K562 (cell line): ENCODE results near the gene EVL. TPM values are rescaled to one million over a fixed set of nuclear protein-coding genes. Genes with fewer than 3 reads are reported as not detected.

Experiments
- C11orf30 ChIP-seq: fragments of 450-650 bp; IDR thresholded peaks from 2 replicates; pipeline ENCODE4 v1.6.1; 2016; ENCODE audit warnings: low read depth, mild to moderate bottlenecking
- ELF4 ChIP-seq: fragments of 450-650 bp; formaldehyde crosslinking; IDR thresholded peaks from 2 replicates; pipeline ENCODE4 v1.4.0; 2022; ENCODE audit warnings: missing genetic modification characterization
- EP400 ChIP-seq: fragments of 450-650 bp; IDR thresholded peaks from 2 replicates; pipeline ENCODE4 v1.6.1; 2017; ENCODE audit warnings: antibody characterized with exemption, mild to moderate bottlenecking, moderate library complexity
- HMGXB4 ChIP-seq: sonication (generic); formaldehyde crosslinking; IDR thresholded peaks from 2 replicates; pipeline ENCODE4 v1.8.1; 2023; ENCODE audit warnings: mild to moderate bottlenecking, missing genetic modification reagents
- MAFF ChIP-seq: IDR thresholded peaks from 2 replicates; pipeline ENCODE4 v1.6.1; 2012; ENCODE audit warnings: low read length, improper control_type of control experiment
- MBD1 ChIP-seq: fragments of 250-450 bp; sonication (Bioruptor Pico); IDR thresholded peaks from 2 replicates; pipeline ENCODE4 v1.8.0; 2022; ENCODE audit warnings: inconsistent platforms
- MCM2 ChIP-seq: fragments of 450-650 bp; IDR thresholded peaks from 2 replicates; pipeline ENCODE4 v1.6.1; 2017; ENCODE audit warnings: low read depth, mild to moderate bottlenecking
- MED1 ChIP-seq: sonication (generic); formaldehyde crosslinking; IDR thresholded peaks from 2 replicates; pipeline ENCODE4 v1.8.1; 2023; ENCODE audit warnings: missing genetic modification reagents, borderline replicate concordance
- MYC ChIP-seq, 2 experiments: fragments of 250-450 bp in 1 of 2; sonication (Bioruptor Pico) in 1 of 2; IDR thresholded peaks; 2 replicates each; pipeline versions ENCODE4 v1.5.1 to v1.6.1; 2012 to 2021; ENCODE audit warnings: low read depth in 2 of 2, borderline replicate concordance in 1 of 2, improper control_type of control experiment in 1 of 2, low read length in 1 of 2, mild to moderate bottlenecking in 1 of 2, moderate library complexity in 1 of 2
- NR0B1 ChIP-seq: fragments of 450-650 bp; IDR thresholded peaks from one replicate; pipeline ENCODE4 v1.6.1; 2018; ENCODE audit warnings: mild to moderate bottlenecking, moderate library complexity; ENCODE audit not compliant: partially characterized antibody
- POLR3G ChIP-seq: IDR thresholded peaks from 2 replicates; pipeline ENCODE4 v1.6.1; 2011; ENCODE audit not compliant: insufficient read length, insufficient replicate concordance; ENCODE audit errors: extremely low read depth
- SMARCC2 ChIP-seq: fragments of 450-650 bp; IDR thresholded peaks from 2 replicates; pipeline ENCODE4 v1.6.1; 2017; ENCODE audit warnings: antibody characterized with exemption, moderate library complexity, mild to moderate bottlenecking, low read depth
- XRCC3 ChIP-seq: fragments of 450-650 bp; IDR thresholded peaks from 2 replicates; pipeline ENCODE4 v1.6.1; 2017; ENCODE audit warnings: mild to moderate bottlenecking, moderate library complexity
- XRCC5 ChIP-seq: fragments of 200-400 bp; formaldehyde crosslinking; IDR thresholded peaks from 2 replicates; pipeline ENCODE4 v1.6.1; 2017; ENCODE audit warnings: low read depth, mild to moderate bottlenecking, low read length
- ZNF512 ChIP-seq: IDR thresholded peaks from 2 replicates; pipeline ENCODE4 v1.6.1; 2016; ENCODE audit warnings: missing genetic modification characterization, missing compliant biosample characterization
- ZNF589 ChIP-seq: fragments of 200-800 bp; sonication (Bioruptor generic); IDR thresholded peaks from 2 replicates; pipeline ENCODE4 v1.6.1; 2016; ENCODE audit warnings: low read depth, missing genetic modification characterization, missing compliant biosample characterization
- ZNF696 ChIP-seq: fragments of 250-450 bp; sonication (Bioruptor Pico); conservative IDR thresholded peaks from 2 replicates; pipeline ENCODE4 v1.4.0; 2020; ENCODE audit warnings: mild to moderate bottlenecking, moderate library complexity
- polyA plus RNA-seq, 8 experiments: library from polyadenylated mRNA; depleted of rRNA in 4 of 8; stranded (reverse) in 5 of 8; unstranded in 3 of 8; fragments of >200 nt; fragmentation: Nextera tagmentation in 2 of 8; fragmentation: Illumina TruSeq in 1 of 8; extraction: Ambion mirVana in 2 of 8; extraction: Trizol in 1 of 8; gene quantifications; 2 replicates each; pipeline versions ENCODE4 v1.2.1 to v1.2.3, GENCODE V29; 2011 to 2014; ENCODE audit warnings: inconsistent platforms in 1 of 8, missing spikeins in 1 of 8
- total RNA-seq, 7 experiments: library from RNA; depleted of rRNA in 6 of 7; stranded (reverse); fragments of >200 nt in 6 of 7; fragmentation: Illumina TruSeq in 2 of 7; extraction: Trizol in 2 of 7; gene quantifications; 2 replicates each; pipeline versions ENCODE4 v1.2.1 to v1.2.3, GENCODE V29; 2011 to 2021; ENCODE audit warnings: low replicate concordance in 1 of 7
- TF ChIP-seq, protein P1 (sequence below), 2 experiments: fragments of 450-650 bp in 1 of 2; sonication (generic) in 1 of 2; formaldehyde crosslinking; conservative IDR thresholded peaks; 2 replicates each; pipeline versions ENCODE4 v1.4.0 to v1.8.1; 2020 to 2022; ENCODE audit warnings: mild to moderate bottlenecking in 1 of 2, missing genetic modification reagents in 1 of 2

The EVL gene
- total and polyA plus RNA-seq, 9 of the 15 experiments (the other 6 are each of a cell fraction or from before 2014, with no cell fraction given): 2.9 to 43.4 (median 23.9) TPM

DNA sequence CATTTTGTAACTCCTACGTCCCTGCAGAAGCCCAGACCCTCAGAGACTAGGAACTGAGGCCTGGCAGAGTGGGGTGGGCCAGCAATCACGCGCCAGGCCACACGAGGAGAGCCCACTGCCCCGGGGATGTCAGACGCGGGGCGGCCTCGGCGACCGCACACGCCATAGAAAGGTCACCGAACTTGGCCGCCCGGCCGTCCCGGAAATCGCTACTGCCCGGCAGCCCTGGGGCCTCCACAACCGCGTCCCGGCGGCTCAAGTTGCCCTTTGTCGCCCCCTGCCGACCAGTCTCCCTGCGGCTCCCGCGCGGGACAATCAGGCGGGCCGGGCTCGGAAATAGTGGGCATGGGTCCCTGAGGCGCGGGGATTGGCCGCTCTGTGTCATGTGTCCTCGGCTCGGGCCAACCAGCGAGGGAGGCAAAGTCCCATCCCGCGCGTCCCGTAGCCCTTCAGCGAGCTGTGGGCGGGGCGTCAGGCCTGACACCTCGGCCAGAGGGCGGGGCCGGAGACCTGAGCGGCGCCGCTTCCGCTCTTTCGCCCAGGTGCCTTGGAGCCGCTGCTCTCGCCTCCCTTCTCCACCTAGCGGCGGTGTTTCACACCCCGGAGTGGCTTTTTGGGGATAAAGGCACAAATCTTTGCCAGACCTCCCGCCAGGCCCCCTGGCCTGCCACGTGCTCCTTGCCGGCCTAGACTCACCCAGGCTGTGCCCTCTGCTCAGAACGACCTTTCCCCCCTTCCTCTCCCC, 127.6 kb downstream of the EVL start (continued):
- TF ChIP-seq MBD1 (CRISPR knock-in tag) (no peak), ZNF512 (tag) (no peak), ELF4 (CRISPR knock-in tag) (no peak), ZNF589 (CRISPR knock-in tag) (no peak), C11orf30 (peak; percentile 62), MCM2 (no peak), XRCC5 (no peak; the same call in 1 of the 2 replicates), MYC (IDR thresholded peaks at IDR 0.05; ENCODE audit: low read depth, low read length) (peak; percentile 78), MYC (CRISPR knock-in tag; IDR thresholded peaks at IDR 0.05; ENCODE audit: borderline replicate concordance, low read depth) (0 out of 2 replicates have a peak, but pooled peaks have one; percentile 50), HMGXB4 (CRISPR knock-in tag) (no peak), ZNF696 (no peak), MED1 (CRISPR knock-in tag) (no peak), SMARCC2 (0 out of 2 replicates have a peak, but pooled peaks have one; percentile 56), POLR3G (no peak), EP400 (peak; percentile 74), NR0B1 (no peak), XRCC3 (no peak), MAFF (no peak)
- TF ChIP-seq, protein P1, sequence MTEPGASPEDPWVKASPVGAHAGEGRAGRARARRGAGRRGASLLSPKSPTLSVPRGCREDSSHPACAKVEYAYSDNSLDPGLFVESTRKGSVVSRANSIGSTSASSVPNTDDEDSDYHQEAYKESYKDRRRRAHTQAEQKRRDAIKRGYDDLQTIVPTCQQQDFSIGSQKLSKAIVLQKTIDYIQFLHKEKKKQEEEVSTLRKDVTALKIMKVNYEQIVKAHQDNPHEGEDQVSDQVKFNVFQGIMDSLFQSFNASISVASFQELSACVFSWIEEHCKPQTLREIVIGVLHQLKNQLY (CRISPR knock-in tag; conservative IDR thresholded peaks at IDR 0.05): no peak
